ENCODE measurements around the gene ST6GALNAC3. TPM values are rescaled to one million over a fixed set of nuclear protein-coding genes. Genes with fewer than 3 reads are reported as not detected.

Gene ST6GALNAC3
- total RNA-seq, 6 experiments from 2014 or later: 1.4 to 3.2 (median 2.6) TPM

GRCh38 chr1:76501586-76502219, 427.2 kb downstream of the ST6GALNAC3 start:
- Histone ChIP-seq H3K4me3 (no peak overlapping the region), H3K36me3 (no peaks in the 10 kb centered on the region), H3K27ac (no peak overlapping the region), H3K9me3 (no peaks in the 10 kb centered on the region), H3K4me1 (no peaks in the 10 kb centered on the region), H3K27me3 (no peaks in the 10 kb centered on the region)
- WGBS (ENCODE audit: insufficient coverage, low coverage, low lambda C conversion rate, missing lambda C conversion rate): 30% methylated on average over 7 of the region's 7 CpGs
- ATAC-seq (no peak), DNase-seq (no peak)
- TF ChIP-seq POLR2A (IDR thresholded peaks at IDR 0.05) (no peak), CTCF (IDR thresholded peaks at IDR 0.05) (no peak)
- intact Hi-C loops (cut with DNase I): no loop called here

- H3K4me1 ChIP-seq: no peaks in the 10 kb centered on the region
- no peak for ATAC-seq
- WGBS (ENCODE audit: insufficient coverage, low coverage, low lambda C conversion rate, missing lambda C conversion rate): 67% methylated on average over 2 of the region's 3 CpGs
- H3K27me3 ChIP-seq: no peaks in the 10 kb centered on the region
- no peaks in the 10 kb centered on the region for H3K36me3 ChIP-seq
- intact Hi-C loops (cut with DNase I): no loop called here
- H3K27ac ChIP-seq: no peak overlapping the region
- TF ChIP-seq CTCF (IDR thresholded peaks at IDR 0.05) (no peak), POLR2A (IDR thresholded peaks at IDR 0.05) (no peak)
- H3K4me3 ChIP-seq: no peak overlapping the region
- no peaks in the 10 kb centered on the region for H3K9me3 ChIP-seq
- DNase-seq: no peak
These were observed 428.6 kb downstream of the ST6GALNAC3 start for GRCh38 chr1:76503100-76503499.

DNA sequence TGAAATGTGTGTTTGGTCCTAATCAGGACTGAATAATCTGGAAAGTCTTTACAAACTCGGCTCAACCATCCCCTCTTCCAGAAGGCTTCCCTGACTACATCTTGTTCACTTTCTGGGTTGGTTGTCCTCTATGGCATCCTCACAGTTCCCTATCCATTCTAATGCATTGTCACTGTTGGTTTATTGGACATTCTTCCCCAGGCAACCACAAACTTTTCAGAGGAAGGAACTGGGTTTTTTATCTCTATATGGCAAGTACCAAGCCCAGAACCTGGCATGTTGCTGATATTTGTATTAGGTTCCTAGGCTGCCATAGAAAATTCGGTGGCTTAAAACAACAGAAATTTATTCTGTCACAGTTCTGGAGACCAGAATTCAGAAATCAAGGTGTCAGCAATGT, 429.2 kb downstream of the ST6GALNAC3 start:
- Histone ChIP-seq H3K36me3 (no peaks in the 10 kb centered on the region), H3K27ac (no peak overlapping the region), H3K27me3 (no peaks in the 10 kb centered on the region), H3K4me1 (no peaks in the 10 kb centered on the region), H3K9me3 (no peaks in the 10 kb centered on the region), H3K4me3 (no peak overlapping the region)
- DNase-seq: no peak
- TF ChIP-seq CTCF (IDR thresholded peaks at IDR 0.05) (no peak), POLR2A (IDR thresholded peaks at IDR 0.05) (no peak)
- ATAC-seq: no peak
- WGBS (ENCODE audit: insufficient coverage, low coverage, low lambda C conversion rate, missing lambda C conversion rate): 32% methylated on average over 2 of the region's 2 CpGs
- intact Hi-C loops (cut with DNase I): no loop called here

DNA sequence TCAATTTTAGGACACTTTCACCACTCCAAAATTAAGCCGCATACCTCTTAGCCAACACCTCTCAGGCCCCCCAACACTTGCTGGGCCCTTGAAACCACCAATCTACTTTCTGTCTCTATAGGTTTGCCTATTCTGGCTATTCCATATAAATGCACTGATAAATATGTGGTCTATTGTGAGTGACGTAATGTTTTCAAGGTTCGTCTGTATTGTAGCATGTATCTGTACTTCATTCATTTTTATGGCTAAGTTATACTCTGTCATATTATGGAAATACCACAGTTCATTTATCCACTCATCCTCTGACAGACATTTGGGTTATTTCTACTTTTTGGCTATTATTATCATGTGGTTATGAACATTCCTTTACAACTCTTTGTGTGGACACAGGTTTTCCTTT, 432.8 kb downstream of the ST6GALNAC3 start:
- H3K4me3 ChIP-seq: no peak overlapping the region
- no peaks in the 10 kb centered on the region for H3K9me3 ChIP-seq
- no peaks in the 10 kb centered on the region for H3K36me3 ChIP-seq
- DNase-seq: no peak
- no peak overlapping the region for H3K27ac ChIP-seq
- WGBS (ENCODE audit: insufficient coverage, low coverage, low lambda C conversion rate, missing lambda C conversion rate): 87% methylated on average over 3 of the region's 3 CpGs
- no peaks in the 10 kb centered on the region for H3K27me3 ChIP-seq
- TF ChIP-seq CTCF (IDR thresholded peaks at IDR 0.05) (no peak), POLR2A (IDR thresholded peaks at IDR 0.05) (no peak)
- no peak for ATAC-seq
- no peaks in the 10 kb centered on the region for H3K4me1 ChIP-seq
- intact Hi-C loops (cut with DNase I): no loop called here

- H3K36me3 ChIP-seq: no peaks in the 10 kb centered on the region
- 71% methylated on average over 3 of the region's 3 CpGs for WGBS (ENCODE audit: insufficient coverage, low coverage, low lambda C conversion rate, missing lambda C conversion rate)
- intact Hi-C loops (cut with DNase I): no loop called here
- ATAC-seq (no peak), DNase-seq (no peak)
- no peaks in the 10 kb centered on the region for H3K9me3 ChIP-seq
- TF ChIP-seq CTCF (IDR thresholded peaks at IDR 0.05) (no peak), POLR2A (IDR thresholded peaks at IDR 0.05) (no peak)
- H3K4me1 ChIP-seq: no peaks in the 10 kb centered on the region
- no peaks in the 10 kb centered on the region for H3K27me3 ChIP-seq
- H3K4me3 ChIP-seq: no peak overlapping the region
- no peak overlapping the region for H3K27ac ChIP-seq
These were observed 434.3 kb downstream of the ST6GALNAC3 start for GRCh38 chr1:76508871-76509270.
